SK-N-MC (cell line): ENCODE measurements around the gene SLC1A3.

Experiments
- EZH2 ChIP-seq: fragments of 200-600 bp; sonication (generic); IDR thresholded peaks from one replicate; pipeline ENCODE4 v1.6.1; 2017; ENCODE audit warnings: antibody characterized with exemption
- FOXP2 ChIP-seq: optimal IDR thresholded peaks from 2 replicates; pipeline ENCODE3; 2011; ENCODE audit warnings: mild to moderate bottlenecking, moderate library complexity; ENCODE audit not compliant: insufficient read depth; ENCODE audit errors: extremely low read length, control extremely low read depth
- POLR2AphosphoS5 ChIP-seq: IDR thresholded peaks from 2 replicates; pipeline ENCODE4 v1.6.1; 2012; ENCODE audit warnings: mild to moderate bottlenecking, low read depth, low read length, borderline replicate concordance

DNA sequence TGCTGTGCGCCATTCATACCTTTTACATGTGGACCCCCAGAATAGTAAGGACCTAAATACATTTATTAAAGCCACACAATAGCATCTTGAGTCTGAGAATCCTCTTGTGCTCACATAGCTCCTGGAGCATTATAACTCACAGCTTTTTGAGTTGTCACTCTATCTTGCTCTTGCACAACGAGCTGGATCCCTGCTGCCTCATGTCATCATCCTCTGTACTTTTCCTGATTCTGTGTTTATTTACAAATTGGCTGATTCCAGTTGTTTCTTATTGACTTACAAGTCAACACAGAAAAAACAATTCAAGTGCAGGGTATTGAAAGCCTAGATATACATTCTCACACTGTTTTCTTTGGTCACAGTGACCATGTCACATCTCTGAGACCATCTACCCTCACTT, 112.9 kb downstream of the SLC1A3 start:
- TF ChIP-seq POLR2AphosphoS5 (no peak), EZH2 (no peak), FOXP2 (no peak)
